Ovary (tissue), 9 donors: ENCODE measurements around the gene CALML4. TPM values are rescaled to one million over a fixed set of nuclear protein-coding genes. Genes with fewer than 3 reads are reported as not detected.

Source experiments
- DNase-seq, 5 donors: peaks; one replicate each; pipeline ENCODE4 v3.0.0-alpha.2; 2019 to 2020
- H3K27ac ChIP-seq, 2 donors: fragments of 200-600 bp; one replicate each; pipeline versions ENCODE4 v1.5.1 to v1.8.0; 2019 to 2022
- H3K27me3 ChIP-seq: fragments of 200-600 bp; one replicate; pipeline ENCODE4 v1.8.0; 2022
- H3K36me3 ChIP-seq: fragments of 200-600 bp; sonication (generic); one replicate; pipeline ENCODE4 v1.5.1; 2019
- H3K4me1 ChIP-seq: one replicate; pipeline ENCODE4 v1.8.1; 2013; ENCODE audit warnings: mild to moderate bottlenecking, moderate library complexity; ENCODE audit not compliant: insufficient read depth
- H3K4me3 ChIP-seq: fragments of 200-600 bp; sonication (generic); one replicate; pipeline ENCODE4 v1.5.1; 2017
- H3K9me3 ChIP-seq, 2 donors: fragments of 200-600 bp in 1 of 2; sonication (generic) in 1 of 2; one replicate each; pipeline versions ENCODE4 v1.5.1 to v1.8.1; 2013 to 2019; ENCODE audit warnings: mild to moderate bottlenecking in 1 of 2, moderate library complexity in 1 of 2
- CTCF ChIP-seq, 3 donors: fragments of 450-650 bp in 2 of 3; fragments of 200-600 bp in 1 of 3; IDR thresholded peaks; one replicate each; pipeline versions ENCODE4 v1.5.1 to v1.8.0; 2016 to 2022; ENCODE audit warnings: antibody characterized with exemption in 3 of 3, mild to moderate bottlenecking in 1 of 3
- EP300 ChIP-seq: sonication (generic); formaldehyde crosslinking; IDR thresholded peaks from one replicate; pipeline ENCODE4 v1.6.1; 2017; ENCODE audit warnings: antibody characterized with exemption
- POLR2A ChIP-seq: fragments of 450-650 bp; IDR thresholded peaks from one replicate; pipeline ENCODE4 v1.6.1; 2017; ENCODE audit warnings: antibody characterized with exemption, mild to moderate bottlenecking, moderate library complexity
- WGBS, 3 donors: extraction: QIAGEN DNeasy Blood & Tissue Kit in 1 of 3; methylation state at CpG; one replicate each; pipeline versions ENCODE4 v1.1.5 to v1.1.7; 2013 to 2017; 5-methylcytosine and 5-hydroxymethylcytosine counted together
- intact Hi-C, 4 donors: fragments of 100-400 bp; cut with DNase I; formaldehyde crosslinking; loops; one replicate each; pipeline versions ENCODE4 v1.11.0 to v1.15.1; 2022 to 2023
- polyA plus RNA-seq, 2 donors: library from polyadenylated mRNA; stranded (reverse); fragments of 200-250 nt in 1 of 2; fragments of 350-450 nt in 1 of 2; fragmentation: Illumina TruSeq in 1 of 2; extraction: RNeasy Lipid Tissue Mini Kit (QIAGEN cat#74804) in 1 of 2; gene quantifications; one replicate each; pipeline ENCODE4 v1.2.3, GENCODE V29; 2013 to 2014
- total RNA-seq, 7 donors: library from RNA; depleted of rRNA in 2 of 7; stranded (reverse); fragments of >200 nt in 2 of 7; fragmentation: NEBNext Ultra II Directional in 3 of 7; extraction: Animal tissue kit (Norgen Biotek cat#: 25700) in 3 of 7; gene quantifications; one replicate each; pipeline versions ENCODE4 v1.1.0 to v1.2.4, GENCODE V29; 2016 to 2023
- donor health status: DM: no; HTN: no; CAD: no; lungs with moderate emphysema.
- donor health status: DM: no; HTN: no; CAD: no.
- donor health status: Bipolar disorder and iron deficiency.
- donor health status: DM: yes; HTN: yes; CAD: no.
- donor health status: DM: no; HTN: no; CAD: no.
- donor health status: DM: yes; HTN: yes; CAD: no.

The CALML4 gene
- total and polyA plus RNA-seq, 9 donors = 2.5 to 9.5 (median 3.2) TPM

- Histone ChIP-seq H3K4me1 (peaks cover 9% of the 10 kb centered on the region), H3K27me3 (no peaks in the 10 kb centered on the region), H3K4me3 (no peak overlapping the region), H3K27ac (no peak overlapping the region), H3K36me3 (no peaks in the 10 kb centered on the region), H3K9me3 (no peaks in the 10 kb centered on the region)
- intact Hi-C loops = no loop called here
- no peak for DNase-seq
- 92 to 96% (median 92%) methylated on average over 13 of the region's 13 CpGs for WGBS, 3 donors
- TF ChIP-seq POLR2A (no peak), EP300 (no peak)
These were observed 3.6 kb upstream of the CALML4 start for GRCh38 chr15:68208636-68209240.

GRCh38 chr15:68208136-68208535 is 3.0 kb upstream of the CALML4 start:
- no peak overlapping the region for H3K27ac ChIP-seq
- 88 to 94% (median 88%) methylated on average over 16 of the region's 16 CpGs for WGBS, 3 donors
- no peak overlapping the region for H3K4me3 ChIP-seq
- intact Hi-C loops = no loop called here
- H3K4me1 ChIP-seq = peaks cover 9% of the 10 kb centered on the region
- H3K36me3 ChIP-seq = no peaks in the 10 kb centered on the region
- TF ChIP-seq EP300 (no peak), POLR2A (no peak), CTCF (IDR thresholded peaks at IDR 0.05) (no peak)
- H3K27me3 ChIP-seq = no peaks in the 10 kb centered on the region
- DNase-seq = no peak
- H3K9me3 ChIP-seq = no peaks in the 10 kb centered on the region

GRCh38 chr15:68207176-68207935 is 2.2 kb upstream of the CALML4 start:
- H3K27me3 ChIP-seq = no peaks in the 10 kb centered on the region
- H3K4me3 ChIP-seq = no peak overlapping the region
- H3K4me1 ChIP-seq = peaks cover 9% of the 10 kb centered on the region
- H3K27ac ChIP-seq = no peak overlapping the region
- H3K9me3 ChIP-seq = no peaks in the 10 kb centered on the region
- no peaks in the 10 kb centered on the region for H3K36me3 ChIP-seq
- peak in 1 of 5 donors; percentile 20 for DNase-seq
- no peak for TF ChIP-seq POLR2A
- TF ChIP-seq CTCF (IDR thresholded peaks at IDR 0.05) = no peak
- TF ChIP-seq EP300 = no peak
- intact Hi-C loops = no loop called here
- 88 to 94% (median 90%) methylated on average over 12 of the region's 12 CpGs for WGBS, 3 donors

GRCh38 chr15:68206711-68207151 is 1.6 kb upstream of the CALML4 start:
- TF ChIP-seq POLR2A = no peak
- TF ChIP-seq CTCF (IDR thresholded peaks at IDR 0.05) = no peak
- TF ChIP-seq EP300 = no peak
- intact Hi-C loops = no loop called here

More at GRCh38 chr15:68206711-68207151, 1.6 kb upstream of the CALML4 start:
- WGBS, 3 donors = 89 to 91% (median 90%) methylated on average over 12 of the region's 12 CpGs
- H3K36me3 ChIP-seq = no peaks in the 10 kb centered on the region
- H3K4me3 ChIP-seq = no peak overlapping the region
- H3K27ac ChIP-seq = no peak overlapping the region
- peaks cover 9% of the 10 kb centered on the region for H3K4me1 ChIP-seq
- H3K9me3 ChIP-seq = no peaks in the 10 kb centered on the region
- no peak for DNase-seq
- no peaks in the 10 kb centered on the region for H3K27me3 ChIP-seq
